MM.1S (cell line): ENCODE data around the gene LCN10.

Source experiments
- DNase-seq: peaks from one replicate; pipeline ENCODE4 v3.0.0-alpha.2; 2015
- H2AFZ ChIP-seq: fragments of 300-600 bp; sonication (generic); 2 replicates; pipeline ENCODE4 v1.6.0; 2016; ENCODE audit warnings: antibody characterized with exemption, low read length
- H3F3A ChIP-seq: fragments of 300-600 bp; sonication (generic); 2 replicates; pipeline ENCODE4 v1.6.1; 2016; ENCODE audit warnings: mild to moderate bottlenecking, antibody characterized with exemption, low read length, moderate library complexity, mixed read lengths; ENCODE audit not compliant: insufficient read depth
- H3K27ac ChIP-seq: fragments of 300-600 bp; sonication (generic); 2 replicates; pipeline ENCODE4 v1.5.1; 2016; ENCODE audit warnings: mild to moderate bottlenecking, low read length
- H3K27me3 ChIP-seq: fragments of 300-600 bp; sonication (generic); replicated peaks from 2 replicates; pipeline ENCODE4 v1.6.0; 2016; ENCODE audit warnings: low read length; ENCODE audit not compliant: insufficient read depth
- H3K36me3 ChIP-seq: fragments of 300-600 bp; sonication (generic); replicated peaks from 2 replicates; pipeline ENCODE4 v1.6.1; 2016; ENCODE audit warnings: mild to moderate bottlenecking, low read length, mixed read lengths; ENCODE audit not compliant: insufficient read depth
- H3K4me1 ChIP-seq: fragments of 300-600 bp; sonication (generic); 2 replicates; pipeline ENCODE4 v1.6.1; 2016; ENCODE audit warnings: low read length, mixed read lengths
- H3K4me2 ChIP-seq: fragments of 300-600 bp; sonication (generic); 2 replicates; pipeline ENCODE4 v1.6.0; 2016; ENCODE audit warnings: low read depth, low read length
- H3K4me3 ChIP-seq: fragments of 300-600 bp; sonication (generic); 2 replicates; pipeline ENCODE4 v1.5.1; 2016; ENCODE audit warnings: low read length, mixed read lengths
- H3K79me2 ChIP-seq: fragments of 300-600 bp; sonication (generic); 2 replicates; pipeline ENCODE4 v1.6.1; 2016; ENCODE audit warnings: mixed run types, low read length, mixed read lengths
- H3K9ac ChIP-seq: fragments of 300-600 bp; sonication (generic); 2 replicates; pipeline ENCODE4 v1.6.1; 2016; ENCODE audit warnings: low read length, mixed read lengths
- H3K9me2 ChIP-seq: fragments of 300-600 bp; sonication (generic); replicated peaks from 2 replicates; pipeline ENCODE4 v1.6.1; 2016; ENCODE audit warnings: mild to moderate bottlenecking, low read length, mixed read lengths; ENCODE audit not compliant: insufficient read depth
- H3K9me3 ChIP-seq: fragments of 300-600 bp; sonication (generic); replicated peaks from 2 replicates; pipeline ENCODE4 v1.6.1; 2016; ENCODE audit warnings: mild to moderate bottlenecking, low read length, mixed read lengths; ENCODE audit not compliant: insufficient read depth
- H4K20me1 ChIP-seq: fragments of 300-600 bp; sonication (generic); 2 replicates; pipeline ENCODE4 v1.6.1; 2016; ENCODE audit warnings: mild to moderate bottlenecking, low read length, moderate library complexity, mixed read lengths; ENCODE audit not compliant: insufficient read depth
- EZH2 ChIP-seq: fragments of 300-600 bp; sonication (generic); optimal IDR thresholded peaks from 2 replicates; pipeline ENCODE3; 2017; ENCODE audit warnings: low read depth, mild to moderate bottlenecking, antibody characterized with exemption, low read length, mixed read lengths
- EZH2phosphoT487 ChIP-seq: fragments of 300-600 bp; sonication (generic); IDR thresholded peaks from 2 replicates; pipeline ENCODE4 v1.6.1; 2018; ENCODE audit warnings: antibody characterized with exemption, low read length
- TF ChIP-seq, protein P1 (sequence below): fragments of 300-600 bp; sonication (generic); IDR thresholded peaks from 2 replicates; pipeline ENCODE4 v1.5.1; 2016; ENCODE audit warnings: antibody characterized with exemption, low read length, mixed read lengths

The LCN10 gene

GRCh38 chr9:136717399-136717798 is 25.3 kb downstream of the LCN10 start:
- DNase-seq, result no peak
- TF ChIP-seq, protein P1, sequence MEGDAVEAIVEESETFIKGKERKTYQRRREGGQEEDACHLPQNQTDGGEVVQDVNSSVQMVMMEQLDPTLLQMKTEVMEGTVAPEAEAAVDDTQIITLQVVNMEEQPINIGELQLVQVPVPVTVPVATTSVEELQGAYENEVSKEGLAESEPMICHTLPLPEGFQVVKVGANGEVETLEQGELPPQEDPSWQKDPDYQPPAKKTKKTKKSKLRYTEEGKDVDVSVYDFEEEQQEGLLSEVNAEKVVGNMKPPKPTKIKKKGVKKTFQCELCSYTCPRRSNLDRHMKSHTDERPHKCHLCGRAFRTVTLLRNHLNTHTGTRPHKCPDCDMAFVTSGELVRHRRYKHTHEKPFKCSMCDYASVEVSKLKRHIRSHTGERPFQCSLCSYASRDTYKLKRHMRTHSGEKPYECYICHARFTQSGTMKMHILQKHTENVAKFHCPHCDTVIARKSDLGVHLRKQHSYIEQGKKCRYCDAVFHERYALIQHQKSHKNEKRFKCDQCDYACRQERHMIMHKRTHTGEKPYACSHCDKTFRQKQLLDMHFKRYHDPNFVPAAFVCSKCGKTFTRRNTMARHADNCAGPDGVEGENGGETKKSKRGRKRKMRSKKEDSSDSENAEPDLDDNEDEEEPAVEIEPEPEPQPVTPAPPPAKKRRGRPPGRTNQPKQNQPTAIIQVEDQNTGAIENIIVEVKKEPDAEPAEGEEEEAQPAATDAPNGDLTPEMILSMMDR, result no peak
- TF ChIP-seq EZH2 (no peak), EZH2phosphoT487 (no peak)
- Histone ChIP-seq H3F3A (no peaks in the 10 kb centered on the region), H3K36me3 (no peaks in the 10 kb centered on the region), H2AFZ (no peak overlapping the region), H3K79me2 (no peaks in the 10 kb centered on the region), H3K27me3 (peaks cover 59% of the 10 kb centered on the region), H4K20me1 (0 out of 2 replicates have a peak, but pooled peaks cover 8% of the 10 kb centered on the region), H3K9ac (no peak overlapping the region), H3K9me3 (no peaks in the 10 kb centered on the region), H3K4me1 (no peaks in the 10 kb centered on the region), H3K9me2 (no peaks in the 10 kb centered on the region), H3K27ac (no peak overlapping the region), H3K4me3 (no peak overlapping the region), H3K4me2 (no peak overlapping the region)

GRCh38 chr9:136714893-136715274 is 27.9 kb downstream of the LCN10 start:
- no peak for DNase-seq
- Histone ChIP-seq H3K79me2 (no peaks in the 10 kb centered on the region), H3K4me1 (no peaks in the 10 kb centered on the region), H3K27ac (no peak overlapping the region), H3K4me3 (no peak overlapping the region), H3K9ac (no peak overlapping the region), H3K36me3 (no peaks in the 10 kb centered on the region), H3F3A (no peaks in the 10 kb centered on the region), H4K20me1 (no peaks in the 10 kb centered on the region), H3K9me2 (no peaks in the 10 kb centered on the region), H3K9me3 (no peaks in the 10 kb centered on the region), H3K27me3 (peaks cover 81% of the 10 kb centered on the region), H2AFZ (no peak overlapping the region), H3K4me2 (no peak overlapping the region)
- no peak for TF ChIP-seq EZH2phosphoT487
- no peak for TF ChIP-seq EZH2
- TF ChIP-seq, protein P1, result no peak

DNA sequence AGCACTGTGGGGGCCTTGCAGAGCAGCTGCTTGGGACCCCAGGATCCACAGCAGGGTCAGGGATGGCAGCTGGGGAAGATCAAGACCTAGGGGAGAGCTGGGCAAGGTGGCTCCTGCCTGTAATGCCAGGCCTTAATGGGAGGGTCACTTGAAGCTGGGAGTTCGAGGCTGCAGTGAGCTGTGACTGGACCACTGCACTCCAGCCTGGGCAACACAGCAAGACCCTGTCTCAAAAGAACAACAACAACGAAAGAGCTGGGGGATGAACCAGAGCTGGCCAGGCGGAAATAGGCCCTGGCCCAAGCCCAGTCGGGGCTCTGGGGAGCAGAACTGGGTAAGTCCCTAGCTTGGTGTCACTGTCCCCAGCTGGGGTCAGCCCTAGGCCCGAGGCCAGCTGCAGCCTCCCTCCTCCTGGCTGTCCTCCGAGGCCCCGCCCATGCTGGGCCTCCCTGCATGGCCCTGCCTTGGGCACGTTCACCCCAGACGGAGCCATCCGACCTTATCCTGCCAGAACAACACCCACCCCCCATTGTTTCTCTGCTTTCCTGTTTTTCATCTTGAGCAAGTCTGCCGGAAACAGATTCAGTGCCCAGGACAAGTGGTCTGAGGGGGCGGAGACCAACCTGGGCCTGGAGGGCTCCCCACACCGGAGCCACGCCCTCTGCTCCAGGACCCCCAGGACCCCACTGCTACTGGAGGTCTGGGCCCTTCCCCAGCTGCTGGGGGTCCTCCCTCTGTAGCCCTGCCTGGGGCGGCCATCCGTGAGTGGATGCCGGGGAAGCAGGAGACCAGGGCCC is 28.4 kb downstream of the LCN10 start:
- no peaks in the 10 kb centered on the region for H4K20me1 ChIP-seq
- H3K27ac ChIP-seq, result no peak overlapping the region
- no peak overlapping the region for H3K4me2 ChIP-seq
- no peaks in the 10 kb centered on the region for H3F3A ChIP-seq
- no peak overlapping the region for H3K4me3 ChIP-seq
- no peaks in the 10 kb centered on the region for H3K9me2 ChIP-seq
- no peaks in the 10 kb centered on the region for H3K36me3 ChIP-seq
- H3K9me3 ChIP-seq, result no peaks in the 10 kb centered on the region
- no peak for DNase-seq
- H3K79me2 ChIP-seq, result no peaks in the 10 kb centered on the region
- no peak overlapping the region for H3K9ac ChIP-seq
- TF ChIP-seq, protein P1, result no peak
- no peak for TF ChIP-seq EZH2
- no peak for TF ChIP-seq EZH2phosphoT487
- H3K4me1 ChIP-seq, result no peaks in the 10 kb centered on the region
- peaks cover 87% of the 10 kb centered on the region for H3K27me3 ChIP-seq
- H2AFZ ChIP-seq, result no peak overlapping the region
